Measurements from ENCODE around the gene MTMR10.

MTMR10 gene

GRCh38 chr15:31013863-31014607 lies 22.6 kb upstream of the MTMR10 start:
- DNase-seq = peak; percentile 14

GRCh38 chr15:31012455-31012854 lies 21.0 kb upstream of the MTMR10 start:
- DNase-seq = no peak

DNA sequence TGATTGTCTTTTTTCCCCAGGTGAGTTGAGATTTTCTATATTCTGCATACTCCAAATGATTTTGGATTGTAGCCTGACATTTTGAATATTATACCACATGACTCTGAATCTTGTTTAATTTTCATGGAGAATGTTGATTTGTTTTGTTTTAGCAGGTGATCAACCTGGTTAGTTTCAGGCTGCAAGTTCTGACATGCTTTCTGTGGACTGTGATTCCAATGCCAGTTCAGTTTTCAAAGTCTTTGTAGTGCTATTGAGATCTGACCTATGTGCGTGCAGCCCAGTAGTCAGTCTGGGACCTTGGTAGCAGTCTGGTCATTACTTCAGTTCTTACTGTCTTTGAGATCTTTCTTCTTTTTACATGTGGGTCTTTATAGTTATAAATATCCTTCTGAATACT lies 18.6 kb upstream of the MTMR10 start:
- no peak for DNase-seq

DNA sequence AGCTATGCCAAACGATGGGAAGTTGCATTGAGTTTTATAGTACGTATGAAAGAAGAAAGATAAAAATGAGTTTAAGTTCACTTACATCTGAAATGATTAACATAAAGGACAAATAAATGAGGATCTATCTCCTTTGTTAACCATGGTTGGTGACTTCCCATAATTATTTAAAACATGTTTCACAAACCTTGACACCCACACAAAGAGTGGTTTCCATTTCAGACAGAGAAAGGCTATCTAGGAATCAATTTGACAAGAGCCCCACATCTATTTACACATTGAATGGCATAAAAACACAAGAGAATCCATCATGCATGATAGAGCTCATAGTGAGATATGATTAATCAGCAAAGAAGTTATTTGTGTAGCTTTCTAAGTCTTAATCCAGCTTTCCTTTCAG lies 14.2 kb upstream of the MTMR10 start:
- DNase-seq = peak; percentile 13

DNA sequence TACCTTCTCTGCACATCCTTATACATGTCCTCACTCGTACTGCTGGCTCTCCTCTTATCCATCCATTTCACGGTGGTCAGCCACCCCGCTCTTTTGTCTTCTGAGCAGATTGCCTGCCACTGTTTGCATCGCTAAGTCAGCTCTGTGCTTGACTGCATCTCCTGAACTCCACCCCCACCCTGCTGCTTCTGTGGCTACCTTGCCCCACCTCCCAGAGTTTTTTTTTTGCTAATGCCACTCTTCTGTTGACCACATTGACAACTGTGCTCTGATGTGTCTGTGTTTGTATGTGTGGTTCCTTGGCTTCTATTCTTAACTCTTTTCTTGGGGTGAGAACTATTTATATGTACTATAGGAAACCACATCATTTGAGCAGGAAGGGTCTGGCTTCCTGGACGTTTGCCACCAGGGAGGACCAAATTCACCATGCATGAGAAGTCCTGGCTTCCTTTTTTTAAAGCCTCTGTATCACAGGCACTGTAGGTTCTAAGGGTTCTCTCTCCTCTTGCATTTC lies 12.8 kb upstream of the MTMR10 start:
- DNase-seq = peak; percentile 52

- no peak for DNase-seq
Measured at GRCh38 chr15:31001702-31002101, 10.3 kb upstream of the MTMR10 start.

DNA sequence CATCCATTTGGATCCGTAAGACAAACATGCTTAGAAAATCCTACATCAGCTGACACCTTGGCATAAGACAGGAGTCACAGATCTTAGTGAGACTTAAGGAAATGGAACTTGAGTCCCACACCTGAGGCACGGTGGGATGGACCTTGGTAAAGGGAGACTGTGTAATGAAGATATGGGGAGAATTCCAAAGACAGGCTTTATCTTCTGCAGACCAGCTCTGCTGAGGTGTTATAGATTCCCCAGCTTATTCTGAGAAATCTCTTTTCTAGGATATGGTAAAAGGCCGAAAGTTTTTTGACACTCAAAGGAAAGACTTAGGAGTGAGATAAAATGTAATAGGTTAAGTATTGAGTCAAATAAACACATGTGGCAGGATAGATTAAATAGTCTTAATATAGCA lies 8.3 kb upstream of the MTMR10 start:
- DNase-seq = no peak

GRCh38 chr15:30997270-30997669 lies 5.8 kb upstream of the MTMR10 start:
- DNase-seq = no peak

- DNase-seq = no peak
Measured at GRCh38 chr15:30992249-30992864, 929 bp upstream of the MTMR10 start.

- DNase-seq = peak; percentile 29
Measured at GRCh38 chr15:30990446-30991254, 778 bp downstream of the MTMR10 start.

- DNase-seq = no peak
Measured at GRCh38 chr15:30990036-30990435, 1.4 kb downstream of the MTMR10 start.

DNA sequence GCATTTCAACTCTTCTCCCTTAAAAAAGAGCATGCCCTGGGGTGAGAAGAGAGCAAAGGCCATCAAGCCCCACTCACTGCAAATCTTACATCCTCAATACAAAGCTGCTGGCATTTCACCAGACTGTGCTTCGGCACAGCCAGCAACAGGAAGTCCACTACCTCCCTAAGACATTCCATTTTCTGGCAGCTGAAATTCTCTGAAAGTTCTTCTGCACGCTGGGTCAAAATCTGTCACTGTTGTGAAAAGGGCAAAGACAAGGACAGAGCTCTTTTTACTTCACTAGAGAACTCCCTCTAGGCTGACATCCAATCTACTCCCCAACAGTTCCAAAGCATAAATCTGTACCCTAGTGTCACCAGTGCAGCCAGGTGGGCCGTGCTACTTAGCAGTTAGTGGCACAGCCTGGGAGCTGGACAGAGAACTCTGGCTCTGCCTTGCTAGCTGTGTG lies 6.3 kb downstream of the MTMR10 start:
- DNase-seq = peak; percentile 40

- DNase-seq = peak; percentile 46
Measured at GRCh38 chr15:30984542-30984941, 6.9 kb downstream of the MTMR10 start.

- DNase-seq = no peak
Measured at GRCh38 chr15:30984118-30984517, 7.3 kb downstream of the MTMR10 start.

DNA sequence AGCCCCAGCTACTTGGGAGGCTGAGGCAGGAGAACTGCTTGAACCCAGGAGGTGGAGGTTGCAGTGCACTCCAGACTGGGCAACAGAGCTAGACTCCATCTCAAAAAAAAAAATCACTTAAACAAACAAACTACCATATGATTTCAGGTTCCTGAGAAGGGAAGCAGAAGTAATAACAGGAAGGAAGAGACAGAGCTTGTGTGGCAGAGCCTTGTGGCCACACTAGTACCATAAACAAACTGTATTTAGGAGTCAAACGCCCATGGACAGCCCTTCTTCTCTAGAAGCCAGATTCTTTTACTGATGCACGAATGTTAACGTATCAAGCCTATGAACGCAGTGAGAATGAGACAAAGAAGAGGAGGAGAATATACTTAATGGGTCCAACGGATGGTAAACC lies 12.0 kb downstream of the MTMR10 start:
- no peak for DNase-seq

- no peak for DNase-seq
Measured at GRCh38 chr15:30978328-30978727, 13.1 kb downstream of the MTMR10 start.

DNA sequence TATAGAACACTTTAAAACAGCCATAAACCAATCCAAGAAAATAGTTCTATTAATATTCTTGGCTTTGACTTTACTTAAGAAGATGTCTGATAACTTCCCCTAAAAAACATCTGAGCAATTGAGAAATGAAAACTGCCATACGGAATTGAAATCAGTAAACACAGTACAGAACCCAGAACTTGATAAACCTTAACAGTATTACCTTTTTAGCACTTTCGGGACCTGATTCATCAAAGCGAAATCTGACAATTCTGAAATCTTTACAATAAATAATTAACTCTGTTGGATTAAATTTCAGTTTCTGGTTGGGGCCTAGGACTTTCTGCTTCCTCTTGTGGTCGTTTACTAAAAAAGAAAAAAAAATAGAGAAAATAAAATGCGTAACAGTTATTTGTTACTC lies 17.3 kb downstream of the MTMR10 start:
- no peak for DNase-seq

DNA sequence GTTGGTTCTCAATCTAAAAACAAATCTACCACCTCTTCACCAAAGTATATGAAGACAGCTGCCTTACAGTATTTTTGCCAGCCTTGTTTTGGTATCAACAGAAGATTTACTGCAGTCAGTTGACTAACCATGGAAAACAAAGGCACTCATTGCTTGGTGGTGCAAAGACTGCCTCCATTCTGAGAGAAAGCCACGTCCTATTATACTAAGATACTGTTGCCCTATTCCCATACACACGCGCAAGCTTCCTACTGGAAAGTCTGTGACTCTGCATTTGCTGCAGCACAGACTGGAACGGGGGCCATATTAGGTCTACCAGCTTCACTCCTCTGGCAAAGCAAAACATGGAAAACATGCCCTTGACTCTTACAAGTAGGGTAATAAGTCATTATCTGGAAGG lies 18.0 kb downstream of the MTMR10 start:
- no peak for DNase-seq

- DNase-seq = no peak
Measured at GRCh38 chr15:30969724-30970123, 21.7 kb downstream of the MTMR10 start.

DNA sequence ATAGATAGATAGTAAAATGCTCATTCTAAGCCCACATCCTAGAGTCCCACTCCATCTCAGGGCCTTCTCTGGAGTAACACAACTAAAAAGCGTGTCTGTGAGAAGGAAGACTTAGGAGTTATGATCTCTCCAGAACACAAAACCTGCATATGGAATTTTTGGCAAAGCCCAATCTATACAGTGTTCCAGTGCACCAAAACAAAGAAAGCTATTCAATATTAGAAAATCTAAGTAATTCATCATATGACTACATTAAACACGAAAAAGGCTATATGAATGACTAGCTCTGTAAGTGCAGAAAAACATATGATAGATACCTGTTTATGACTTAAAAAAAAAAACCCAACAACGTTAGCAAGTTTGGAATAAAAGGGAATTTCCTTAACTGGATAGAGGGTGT lies 27.7 kb downstream of the MTMR10 start:
- no peak for DNase-seq

DNA sequence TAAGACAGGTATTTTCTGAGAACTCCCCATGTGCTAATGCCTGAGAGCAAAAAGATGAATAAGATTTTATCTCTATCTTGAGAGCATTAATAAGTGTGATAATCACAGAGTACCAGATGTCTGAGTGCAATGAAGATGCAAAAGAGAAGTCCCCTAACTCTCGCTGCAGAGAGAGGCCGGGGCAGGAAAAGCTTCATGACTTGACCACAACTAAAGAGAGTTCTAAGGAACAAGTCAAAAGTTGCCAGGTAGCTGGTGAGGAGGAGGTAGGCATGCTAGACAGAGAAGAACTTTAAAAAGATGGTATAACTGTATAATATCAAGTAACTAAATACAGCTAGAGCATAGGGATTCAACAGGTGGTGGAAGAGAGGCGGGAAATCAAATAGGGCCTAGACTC lies 28.8 kb downstream of the MTMR10 start:
- no peak for DNase-seq

GRCh38 chr15:30962079-30962478 lies 29.3 kb downstream of the MTMR10 start:
- DNase-seq = no peak

GRCh38 chr15:30958219-30958618 lies 33.2 kb downstream of the MTMR10 start:
- no peak for DNase-seq

Measured in kidney glomerular epithelial cell (primary cell).